Skeletal muscle satellite cell (primary cell): ENCODE measurements around the gene ADARB1.
"Not testable (repeated sequence)": the region's sequence is repeated elsewhere in the genome, so short reads cannot be mapped to it uniquely, and the experiment has no call there.

ENCODE experiments used
- H3K27me3 ChIP-seq: 2 replicates; pipeline ENCODE4 v1.7.0; 2013; ENCODE audit warnings: low read length; ENCODE audit not compliant: control insufficient read depth, insufficient read depth
- H3K36me3 ChIP-seq: 2 replicates; pipeline ENCODE4 v1.7.0; 2013; ENCODE audit warnings: mild to moderate bottlenecking, control low read depth, low read length; ENCODE audit not compliant: insufficient read depth
- H3K4me1 ChIP-seq: 2 replicates; pipeline ENCODE4 v1.7.0; 2013; ENCODE audit warnings: low read length; ENCODE audit not compliant: control insufficient read depth, insufficient read depth
- H3K4me2 ChIP-seq: 2 replicates; pipeline ENCODE4 v1.7.0; 2013; ENCODE audit warnings: mild to moderate bottlenecking, low read length
- H3K4me3 ChIP-seq: 2 replicates; pipeline ENCODE4 v1.7.0; 2013; ENCODE audit warnings: low read length
- H3K9ac ChIP-seq: 2 replicates; pipeline ENCODE4 v1.7.0; 2013; ENCODE audit warnings: mild to moderate bottlenecking, low read depth, low read length, moderate library complexity
- H3K9me3 ChIP-seq: replicated peaks from 2 replicates; pipeline ENCODE4 v1.7.0; 2013; ENCODE audit warnings: mild to moderate bottlenecking, control low read depth, low read length

ADARB1 gene

GRCh38 chr21:45128613-45129188 is 54.3 kb downstream of the ADARB1 start:
- Histone ChIP-seq H3K36me3 (peaks cover 42% of the 10 kb centered on the region), H3K4me1 (peaks cover 76% of the 10 kb centered on the region), H3K4me2 (peak overlapping the region; percentile 80), H3K9ac (peak overlapping the region; percentile 77), H3K4me3 (no peak overlapping the region), H3K27me3 (no peaks in the 10 kb centered on the region), H3K9me3 (no peaks in the 10 kb centered on the region)

- Histone ChIP-seq H3K4me1 (peaks cover 78% of the 10 kb centered on the region), H3K4me2 (peak overlapping the region; percentile 80), H3K27me3 (no peaks in the 10 kb centered on the region), H3K4me3 (peak overlapping the region; percentile 42), H3K9ac (peak overlapping the region; percentile 77), H3K9me3 (no peaks in the 10 kb centered on the region), H3K36me3 (peaks cover 42% of the 10 kb centered on the region)
These were observed 55.0 kb downstream of the ADARB1 start for GRCh38 chr21:45129189-45129923.

GRCh38 chr21:45130324-45130774 is 56.0 kb downstream of the ADARB1 start:
- H3K9ac ChIP-seq, result peak overlapping the region; percentile 77
- H3K27me3 ChIP-seq, result no peaks in the 10 kb centered on the region
- H3K4me1 ChIP-seq, result peaks cover 88% of the 10 kb centered on the region
- peaks cover 46% of the 10 kb centered on the region for H3K36me3 ChIP-seq
- peak overlapping the region; percentile 80 for H3K4me2 ChIP-seq
- H3K4me3 ChIP-seq, result peak overlapping the region; percentile 53
- H3K9me3 ChIP-seq, result no peaks in the 10 kb centered on the region

GRCh38 chr21:45131537-45131999 is 57.2 kb downstream of the ADARB1 start:
- no peak overlapping the region for H3K4me2 ChIP-seq
- no peaks in the 10 kb centered on the region for H3K9me3 ChIP-seq
- no peaks in the 10 kb centered on the region for H3K27me3 ChIP-seq
- H3K36me3 ChIP-seq, result peaks cover 50% of the 10 kb centered on the region
- H3K4me1 ChIP-seq, result peaks cover 89% of the 10 kb centered on the region
- H3K4me3 ChIP-seq, result no peak overlapping the region
- H3K9ac ChIP-seq, result peak overlapping the region; percentile 77

DNA sequence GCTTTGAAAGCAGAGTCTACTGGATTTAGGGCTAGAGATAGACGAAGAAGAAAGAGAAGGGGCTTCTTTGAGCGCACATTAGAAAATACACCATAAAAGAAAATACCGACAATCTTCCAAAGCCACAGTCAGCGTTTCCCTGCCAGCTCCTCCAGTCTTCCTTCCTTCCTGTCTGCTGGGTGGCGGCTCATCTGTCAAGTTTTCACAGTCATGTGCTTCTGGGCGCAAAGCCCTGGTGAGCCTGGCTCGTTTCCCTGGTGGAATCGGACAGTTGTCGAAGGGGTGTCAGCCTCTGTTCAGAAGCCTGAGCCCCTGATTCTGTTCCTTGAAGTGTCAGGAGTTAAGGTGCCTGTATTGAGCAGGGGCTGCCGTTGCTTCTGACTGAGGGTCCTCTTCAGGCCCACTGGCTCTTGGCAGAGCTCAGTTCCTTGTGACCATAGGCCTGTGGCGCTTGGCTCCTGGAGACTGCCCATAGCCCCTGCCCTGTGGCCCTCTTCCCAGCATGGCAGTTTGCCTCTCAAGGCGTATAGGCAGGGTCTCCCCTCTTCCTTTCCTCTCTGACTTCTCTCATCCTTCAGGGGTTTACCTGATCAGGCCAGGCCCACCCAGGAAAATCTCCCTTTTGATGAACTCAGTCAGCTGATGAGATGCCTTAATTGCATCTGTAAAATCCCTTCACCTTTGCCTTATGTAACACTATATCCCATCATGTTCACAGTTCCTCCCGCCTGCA is 58.6 kb downstream of the ADARB1 start:
- Histone ChIP-seq H3K9ac (peak overlapping the region; percentile 49), H3K9me3 (no peaks in the 10 kb centered on the region), H3K4me3 (no peak overlapping the region), H3K27me3 (no peaks in the 10 kb centered on the region), H3K4me2 (peak overlapping the region; percentile 48), H3K36me3 (peaks cover 44% of the 10 kb centered on the region), H3K4me1 (peaks cover 91% of the 10 kb centered on the region)

DNA sequence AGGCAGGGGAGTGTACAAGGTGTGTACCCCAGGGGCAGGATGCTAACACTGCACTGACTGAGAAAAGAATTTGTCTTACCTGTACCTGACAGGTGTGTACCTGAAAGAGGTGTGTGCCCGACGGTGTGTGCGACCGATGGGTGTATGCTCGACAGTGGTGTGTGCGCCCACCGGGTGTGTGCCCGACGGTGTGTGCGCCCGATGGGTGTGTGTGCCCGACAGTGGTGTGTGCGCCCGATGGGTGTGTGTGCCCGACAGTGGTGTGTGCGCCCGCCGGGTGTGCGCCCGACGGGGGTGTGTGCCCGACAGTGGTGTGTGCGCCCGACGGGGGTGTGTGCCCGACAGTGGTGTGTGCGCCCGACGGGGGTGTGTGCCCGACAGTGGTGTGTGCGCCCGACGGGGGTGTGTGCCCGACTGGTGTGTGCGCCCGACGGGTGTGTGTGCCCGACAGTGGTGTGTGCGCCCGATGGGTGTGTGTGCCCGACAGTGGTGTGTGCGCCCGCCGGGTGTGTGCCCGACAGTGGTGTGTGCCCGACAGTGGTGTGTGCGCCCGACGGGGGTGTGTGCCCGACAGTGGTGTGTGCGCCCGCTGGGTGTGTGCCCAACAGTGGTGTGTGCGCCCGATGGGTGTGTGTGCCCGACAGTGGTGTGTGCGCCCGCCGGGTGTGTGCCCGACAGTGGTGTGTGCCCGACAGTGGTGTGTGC is 59.3 kb downstream of the ADARB1 start:
- H3K9ac ChIP-seq, H3K9me3 ChIP-seq, H3K4me2 ChIP-seq, H3K4me3 ChIP-seq, H3K27me3 ChIP-seq: not testable (repeated sequence)
- peaks cover 44% of the 10 kb centered on the region for H3K36me3 ChIP-seq
- peaks cover 91% of the 10 kb centered on the region for H3K4me1 ChIP-seq

DNA sequence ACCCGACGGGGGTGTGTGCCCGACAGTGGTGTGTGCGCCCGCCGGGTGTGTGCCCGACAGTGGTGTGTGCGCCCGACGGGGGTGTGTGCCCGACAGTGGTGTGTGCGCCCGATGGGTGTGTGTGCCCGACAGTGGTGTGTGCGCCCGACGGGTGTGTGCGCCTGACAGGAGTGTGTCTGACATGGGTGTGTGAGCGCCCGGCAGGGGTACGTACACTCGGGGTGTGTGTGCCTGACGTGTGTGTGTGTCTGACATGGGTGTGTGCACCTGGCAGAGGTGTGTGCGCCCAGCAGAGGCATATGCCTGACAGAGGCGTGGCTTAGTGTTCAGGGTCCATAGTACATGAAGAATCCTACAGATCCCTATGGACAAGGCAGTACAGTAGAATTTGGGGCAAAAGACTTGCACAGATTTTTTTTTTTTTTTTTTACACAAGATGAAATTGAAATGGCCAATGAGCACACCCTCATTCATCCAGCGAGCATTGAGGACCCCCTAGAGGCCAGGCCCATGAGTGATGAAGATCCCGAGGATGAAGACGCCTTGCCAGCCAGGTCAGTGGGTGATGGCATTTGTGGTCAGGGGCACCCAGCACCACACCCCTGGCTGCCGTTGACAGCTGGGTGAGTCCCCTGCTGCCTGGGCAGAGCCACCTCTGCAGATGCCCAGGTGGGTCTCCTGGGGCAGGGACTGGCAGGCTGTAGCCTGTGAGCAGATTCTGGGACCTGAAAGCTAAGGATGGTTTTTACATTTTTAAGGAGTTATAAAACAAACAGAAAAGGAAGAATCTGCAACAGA is 60.1 kb downstream of the ADARB1 start:
- Histone ChIP-seq H3K4me3 (no peak overlapping the region), H3K4me2 (no peak overlapping the region), H3K9ac (no peak overlapping the region), H3K36me3 (peaks cover 44% of the 10 kb centered on the region), H3K4me1 (peaks cover 90% of the 10 kb centered on the region), H3K27me3 (no peaks in the 10 kb centered on the region), H3K9me3 (no peaks in the 10 kb centered on the region)

DNA sequence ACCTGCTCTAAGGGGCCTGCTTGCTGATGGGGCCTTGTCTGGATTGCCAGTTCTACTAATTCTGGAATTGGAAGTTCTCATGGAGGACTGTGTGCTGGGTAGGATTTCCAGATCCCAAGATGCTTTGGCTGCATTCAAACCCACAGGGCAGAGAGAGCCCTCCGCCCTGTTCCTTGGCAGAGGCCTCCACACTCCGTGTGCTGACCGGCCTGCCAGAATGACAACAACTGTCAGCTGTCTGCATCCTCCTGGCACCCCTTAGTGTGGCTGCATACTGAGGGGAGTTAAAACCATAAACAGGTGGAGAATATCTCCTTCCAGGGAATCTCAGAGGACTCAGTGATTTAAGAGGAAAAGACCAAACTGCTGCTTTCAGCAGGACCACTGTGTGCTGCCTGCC is 60.7 kb downstream of the ADARB1 start:
- Histone ChIP-seq H3K27me3 (no peaks in the 10 kb centered on the region), H3K4me2 (peak overlapping the region; percentile 6), H3K9me3 (no peaks in the 10 kb centered on the region), H3K4me3 (no peak overlapping the region), H3K4me1 (peaks cover 84% of the 10 kb centered on the region), H3K9ac (peak overlapping the region; percentile 61), H3K36me3 (peaks cover 44% of the 10 kb centered on the region)

DNA sequence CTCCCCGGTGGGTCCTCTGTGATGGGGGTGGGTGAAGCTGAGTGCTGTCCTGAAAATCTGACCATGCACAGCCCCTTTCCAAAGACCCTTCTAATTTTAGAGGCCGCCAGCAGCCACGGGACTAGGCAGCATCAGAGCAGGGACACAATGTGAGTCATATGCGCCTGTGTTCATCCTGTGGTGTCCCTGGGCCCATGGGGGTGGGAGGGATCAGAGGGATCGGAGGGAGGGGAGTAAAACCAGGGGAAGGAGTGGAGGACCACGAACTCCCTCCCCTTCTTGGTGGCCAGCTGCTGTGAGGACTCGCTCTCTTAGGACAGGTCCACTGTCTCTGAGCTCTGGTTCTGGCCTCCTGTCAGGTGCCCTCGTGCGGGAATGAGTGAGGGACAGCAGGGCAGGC is 61.5 kb downstream of the ADARB1 start:
- H3K9me3 ChIP-seq, result no peaks in the 10 kb centered on the region
- H3K9ac ChIP-seq, result peak overlapping the region; percentile 61
- H3K27me3 ChIP-seq, result no peaks in the 10 kb centered on the region
- H3K4me1 ChIP-seq, result peaks cover 79% of the 10 kb centered on the region
- peaks cover 44% of the 10 kb centered on the region for H3K36me3 ChIP-seq
- peak overlapping the region; percentile 6 for H3K4me2 ChIP-seq
- H3K4me3 ChIP-seq, result no peak overlapping the region

- H3K9ac ChIP-seq, result peak overlapping the region; percentile 61
- H3K36me3 ChIP-seq, result peaks cover 38% of the 10 kb centered on the region
- H3K9me3 ChIP-seq, result no peaks in the 10 kb centered on the region
- no peaks in the 10 kb centered on the region for H3K27me3 ChIP-seq
- peak overlapping the region; percentile 6 for H3K4me2 ChIP-seq
- no peak overlapping the region for H3K4me3 ChIP-seq
- H3K4me1 ChIP-seq, result peaks cover 74% of the 10 kb centered on the region
These were observed 62.1 kb downstream of the ADARB1 start for GRCh38 chr21:45136500-45136899.
